Hepatocyte (in vitro differentiated cells): Measurements from ENCODE around the gene IFIT3. TPM values are rescaled to one million over a fixed set of nuclear protein-coding genes. Genes with fewer than 3 reads are reported as not detected.

Experiments used
- DNase-seq: peaks from one replicate; pipeline ENCODE4 v3.0.0-alpha.2; 2016; ENCODE audit warnings: low spot score
- H2AFZ ChIP-seq: fragments of 200-600 bp; sonication (generic); 2 replicates; pipeline ENCODE4 v1.6.0; 2016; ENCODE audit warnings: antibody characterized with exemption, mild to moderate bottlenecking
- H3K27ac ChIP-seq: fragments of 200-600 bp; sonication (generic); 2 replicates; pipeline ENCODE4 v1.5.1; 2016; ENCODE audit warnings: mild to moderate bottlenecking
- H3K27me3 ChIP-seq: fragments of 200-600 bp; sonication (generic); 2 replicates; pipeline ENCODE4 v1.6.1; 2016
- H3K36me3 ChIP-seq: fragments of 200-600 bp; sonication (generic); replicated peaks from 2 replicates; pipeline ENCODE4 v1.5.1; 2016; ENCODE audit warnings: low read depth; ENCODE audit not compliant: insufficient read depth
- H3K4me1 ChIP-seq: fragments of 200-600 bp; sonication (generic); 2 replicates; pipeline ENCODE4 v1.5.1; 2016; ENCODE audit warnings: mild to moderate bottlenecking, moderate library complexity; ENCODE audit not compliant: insufficient read depth
- H3K4me2 ChIP-seq: fragments of 200-600 bp; sonication (generic); 2 replicates; pipeline ENCODE4 v1.6.0; 2016
- H3K4me3 ChIP-seq: fragments of 200-600 bp; sonication (generic); 2 replicates; pipeline ENCODE4 v1.5.1; 2016; ENCODE audit warnings: mild to moderate bottlenecking
- H3K79me2 ChIP-seq: fragments of 200-600 bp; sonication (generic); 2 replicates; pipeline ENCODE4 v1.6.0; 2017; ENCODE audit warnings: mild to moderate bottlenecking
- H3K9me2 ChIP-seq: fragments of 200-600 bp; sonication (generic); replicated peaks from 2 replicates; pipeline ENCODE4 v1.6.0; 2017; ENCODE audit warnings: mild to moderate bottlenecking; ENCODE audit not compliant: insufficient read depth
- H3K9me3 ChIP-seq: fragments of 200-600 bp; sonication (generic); 2 replicates; pipeline ENCODE4 v1.5.1; 2016; ENCODE audit warnings: low read depth, mild to moderate bottlenecking
- H4K20me1 ChIP-seq: fragments of 200-600 bp; sonication (generic); 2 replicates; pipeline ENCODE4 v1.6.0; 2016; ENCODE audit warnings: mild to moderate bottlenecking; ENCODE audit not compliant: insufficient read depth, poor library complexity, severe bottlenecking
- EZH2 ChIP-seq: fragments of 200-600 bp; sonication (generic); IDR thresholded peaks from 2 replicates; pipeline ENCODE4 v1.6.1; 2016; ENCODE audit warnings: antibody characterized with exemption, mild to moderate bottlenecking, borderline replicate concordance
- EZH2phosphoT487 ChIP-seq: fragments of 200-600 bp; sonication (generic); IDR thresholded peaks from one replicate; pipeline ENCODE4 v1.6.1; 2018; ENCODE audit warnings: antibody characterized with exemption, mild to moderate bottlenecking, low read depth, moderate library complexity; ENCODE audit not compliant: unreplicated experiment, severe bottlenecking
- WGBS: methylation state at CpG from one replicate; pipeline ENCODE4 v1.1.6; 2016; ENCODE audit warnings: low lambda C conversion rate; ENCODE audit errors: missing lambda C conversion rate; 5-methylcytosine and 5-hydroxymethylcytosine counted together
- polyA plus RNA-seq: library from polyadenylated mRNA; unstranded; fragments of >200 nt; fragmentation: Nextera tagmentation; extraction: Ambion mirVana; gene quantifications from 2 replicates; pipeline ENCODE4 v1.2.1, GENCODE V29; 2016
- total RNA-seq: library from RNA; depleted of rRNA; stranded (reverse); fragments of >200 nt; gene quantifications from 2 replicates; pipeline ENCODE4 v1.2.3, GENCODE V29; 2014
- TF ChIP-seq, protein P1 (sequence below): fragments of 200-600 bp; sonication (generic); IDR thresholded peaks from 2 replicates; pipeline ENCODE4 v1.5.1; 2016; ENCODE audit warnings: antibody characterized with exemption, mild to moderate bottlenecking; ENCODE audit not compliant: poor library complexity

Gene IFIT3
- total and polyA plus RNA-seq, 2 experiments from 2014 or later, result 8.6 to 10.8 TPM

DNA sequence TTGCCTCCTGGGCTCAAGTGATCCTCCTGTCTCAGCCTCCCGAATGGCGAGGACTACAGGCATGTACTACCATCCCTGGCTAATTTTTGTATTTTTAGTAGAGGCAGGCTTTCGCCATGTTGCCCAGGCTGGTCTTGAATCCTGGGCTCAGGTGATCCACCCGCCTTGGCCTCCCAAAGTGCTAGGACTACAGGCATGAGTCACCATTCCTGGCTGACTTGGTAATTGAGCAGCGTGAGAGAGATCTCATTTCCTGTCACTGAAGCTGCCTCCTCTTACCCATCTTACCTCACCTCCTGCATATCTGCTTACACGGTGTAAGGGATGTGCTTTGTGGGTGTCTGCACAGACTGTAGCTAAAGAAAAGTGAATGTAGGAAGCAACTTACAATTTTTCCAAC lies 9.7 kb downstream of the IFIT3 start:
- Histone ChIP-seq H3K79me2 (peaks cover 17% of the 10 kb centered on the region), H3K9me3 (no peaks in the 10 kb centered on the region), H3K27ac (no peak overlapping the region), H3K4me1 (peaks cover 18% of the 10 kb centered on the region), H4K20me1 (no peaks in the 10 kb centered on the region), H3K36me3 (no peaks in the 10 kb centered on the region), H2AFZ (no peak overlapping the region), H3K9me2 (no peaks in the 10 kb centered on the region), H3K27me3 (no peaks in the 10 kb centered on the region), H3K4me2 (no peak overlapping the region), H3K4me3 (no peak overlapping the region)
- DNase-seq, result no peak
- WGBS, result 78% methylated on average over 6 of the region's 6 CpGs
- TF ChIP-seq, protein P1, sequence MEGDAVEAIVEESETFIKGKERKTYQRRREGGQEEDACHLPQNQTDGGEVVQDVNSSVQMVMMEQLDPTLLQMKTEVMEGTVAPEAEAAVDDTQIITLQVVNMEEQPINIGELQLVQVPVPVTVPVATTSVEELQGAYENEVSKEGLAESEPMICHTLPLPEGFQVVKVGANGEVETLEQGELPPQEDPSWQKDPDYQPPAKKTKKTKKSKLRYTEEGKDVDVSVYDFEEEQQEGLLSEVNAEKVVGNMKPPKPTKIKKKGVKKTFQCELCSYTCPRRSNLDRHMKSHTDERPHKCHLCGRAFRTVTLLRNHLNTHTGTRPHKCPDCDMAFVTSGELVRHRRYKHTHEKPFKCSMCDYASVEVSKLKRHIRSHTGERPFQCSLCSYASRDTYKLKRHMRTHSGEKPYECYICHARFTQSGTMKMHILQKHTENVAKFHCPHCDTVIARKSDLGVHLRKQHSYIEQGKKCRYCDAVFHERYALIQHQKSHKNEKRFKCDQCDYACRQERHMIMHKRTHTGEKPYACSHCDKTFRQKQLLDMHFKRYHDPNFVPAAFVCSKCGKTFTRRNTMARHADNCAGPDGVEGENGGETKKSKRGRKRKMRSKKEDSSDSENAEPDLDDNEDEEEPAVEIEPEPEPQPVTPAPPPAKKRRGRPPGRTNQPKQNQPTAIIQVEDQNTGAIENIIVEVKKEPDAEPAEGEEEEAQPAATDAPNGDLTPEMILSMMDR, result no peak
- no peak for TF ChIP-seq EZH2phosphoT487
- TF ChIP-seq EZH2, result no peak

DNA sequence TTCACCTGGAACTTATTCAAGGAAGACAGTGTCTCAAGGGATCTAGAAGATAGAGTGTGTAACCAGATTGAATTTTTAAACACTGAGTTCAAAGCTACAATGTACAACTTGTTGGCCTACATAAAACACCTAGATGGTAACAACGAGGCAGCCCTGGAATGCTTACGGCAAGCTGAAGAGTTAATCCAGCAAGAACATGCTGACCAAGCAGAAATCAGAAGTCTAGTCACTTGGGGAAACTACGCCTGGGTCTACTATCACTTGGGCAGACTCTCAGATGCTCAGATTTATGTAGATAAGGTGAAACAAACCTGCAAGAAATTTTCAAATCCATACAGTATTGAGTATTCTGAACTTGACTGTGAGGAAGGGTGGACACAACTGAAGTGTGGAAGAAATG lies 10.9 kb downstream of the IFIT3 start:
- no peak overlapping the region for H3K27ac ChIP-seq
- no peaks in the 10 kb centered on the region for H4K20me1 ChIP-seq
- H3K36me3 ChIP-seq, result no peaks in the 10 kb centered on the region
- no peaks in the 10 kb centered on the region for H3K9me2 ChIP-seq
- TF ChIP-seq, protein P1, result no peak
- no peak for TF ChIP-seq EZH2phosphoT487
- TF ChIP-seq EZH2, result no peak
- H3K4me3 ChIP-seq, result no peak overlapping the region
- H3K4me2 ChIP-seq, result no peak overlapping the region
- H3K9me3 ChIP-seq, result no peaks in the 10 kb centered on the region
- peaks cover 17% of the 10 kb centered on the region for H3K79me2 ChIP-seq
- no peak overlapping the region for H2AFZ ChIP-seq
- 88% methylated on average over 3 of the region's 3 CpGs for WGBS
- peaks cover 6% of the 10 kb centered on the region for H3K4me1 ChIP-seq
- DNase-seq, result no peak
- H3K27me3 ChIP-seq, result no peaks in the 10 kb centered on the region

DNA sequence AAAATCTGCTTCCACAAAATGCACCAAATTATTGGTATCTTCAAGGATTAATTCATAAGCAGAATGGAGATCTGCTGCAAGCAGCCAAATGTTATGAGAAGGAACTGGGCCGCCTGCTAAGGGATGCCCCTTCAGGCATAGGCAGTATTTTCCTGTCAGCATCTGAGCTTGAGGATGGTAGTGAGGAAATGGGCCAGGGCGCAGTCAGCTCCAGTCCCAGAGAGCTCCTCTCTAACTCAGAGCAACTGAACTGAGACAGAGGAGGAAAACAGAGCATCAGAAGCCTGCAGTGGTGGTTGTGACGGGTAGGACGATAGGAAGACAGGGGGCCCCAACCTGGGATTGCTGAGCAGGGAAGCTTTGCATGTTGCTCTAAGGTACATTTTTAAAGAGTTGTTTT lies 12.1 kb downstream of the IFIT3 start:
- Histone ChIP-seq H3K9me2 (no peaks in the 10 kb centered on the region), H3K27me3 (no peaks in the 10 kb centered on the region), H2AFZ (no peak overlapping the region), H4K20me1 (no peaks in the 10 kb centered on the region), H3K4me1 (no peaks in the 10 kb centered on the region), H3K4me3 (no peak overlapping the region), H3K9me3 (no peaks in the 10 kb centered on the region), H3K27ac (no peak overlapping the region), H3K79me2 (peaks cover 14% of the 10 kb centered on the region), H3K4me2 (no peak overlapping the region), H3K36me3 (no peaks in the 10 kb centered on the region)
- WGBS, result 87% methylated on average over 4 of the region's 4 CpGs
- DNase-seq, result no peak
- TF ChIP-seq EZH2phosphoT487, result no peak
- TF ChIP-seq, protein P1, result no peak
- no peak for TF ChIP-seq EZH2

DNA sequence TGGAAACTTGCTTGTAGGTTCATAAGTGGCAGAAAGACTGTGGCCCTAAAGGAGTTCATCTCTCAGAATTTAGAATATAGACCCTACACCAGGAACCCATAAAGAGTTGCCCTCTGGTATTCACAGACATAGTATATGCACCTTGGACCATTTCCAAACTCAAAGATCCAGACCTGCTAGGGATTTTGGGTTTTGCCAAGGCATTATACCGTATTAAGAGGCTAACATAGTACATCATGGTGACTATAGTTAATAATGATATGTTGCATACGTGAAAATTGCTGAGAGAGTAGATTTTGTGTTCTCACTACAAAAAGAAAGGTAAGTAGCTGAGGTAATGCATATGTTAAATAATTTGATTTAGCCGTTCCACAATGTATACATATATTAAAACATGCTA lies 13.9 kb downstream of the IFIT3 start:
- Histone ChIP-seq H3K27me3 (no peaks in the 10 kb centered on the region), H3K9me2 (no peaks in the 10 kb centered on the region), H3K36me3 (no peaks in the 10 kb centered on the region), H3K79me2 (peaks cover 3% of the 10 kb centered on the region), H3K27ac (peak overlapping the region; percentile 71), H4K20me1 (no peaks in the 10 kb centered on the region), H3K4me1 (peaks cover 8% of the 10 kb centered on the region), H3K4me2 (no peak overlapping the region), H3K9me3 (no peaks in the 10 kb centered on the region), H3K4me3 (no peak overlapping the region), H2AFZ (no peak overlapping the region)
- DNase-seq, result no peak
- TF ChIP-seq, protein P1, result no peak
- TF ChIP-seq EZH2phosphoT487, result no peak
- TF ChIP-seq EZH2, result no peak
- 90% methylated on average over 3 of the region's 3 CpGs for WGBS
